HepG2 (cell line): ENCODE results near the gene NOM1. TPM values are rescaled to one million over a fixed set of nuclear protein-coding genes. Genes with fewer than 3 reads are reported as not detected.

ENCODE experiments used
- CBX1 ChIP-seq: IDR thresholded peaks from one replicate; pipeline ENCODE4 v1.6.1; 2016; ENCODE audit warnings: antibody characterized with exemption, low read depth
- CEBPG ChIP-seq: IDR thresholded peaks from 2 replicates; pipeline ENCODE4 v1.6.1; 2016
- FOXJ3 ChIP-seq: sonication (generic); formaldehyde crosslinking; IDR thresholded peaks from 2 replicates; pipeline ENCODE4 v1.4.0; 2020; ENCODE audit warnings: missing genetic modification reagents, mild to moderate bottlenecking, borderline replicate concordance
- KDM6A ChIP-seq: IDR thresholded peaks from 2 replicates; pipeline ENCODE4 v1.6.1; 2016; ENCODE audit warnings: low read depth
- NFATC3 ChIP-seq: sonication (generic); formaldehyde crosslinking; IDR thresholded peaks from 2 replicates; pipeline ENCODE4 v1.5.1; 2020; ENCODE audit warnings: mild to moderate bottlenecking, missing genetic modification reagents
- PLRG1 ChIP-seq: fragments of 450-650 bp; conservative IDR thresholded peaks from 2 replicates; pipeline ENCODE4 v1.6.1; 2016
- SAFB2 ChIP-seq: sonication (generic); formaldehyde crosslinking; IDR thresholded peaks from 2 replicates; pipeline ENCODE4 v1.5.1; 2020; ENCODE audit warnings: missing genetic modification reagents, low read depth, mild to moderate bottlenecking, borderline replicate concordance
- SRSF9 ChIP-seq: fragments of 200-400 bp; formaldehyde crosslinking; IDR thresholded peaks from 2 replicates; pipeline ENCODE4 v1.6.1; 2018; ENCODE audit warnings: borderline replicate concordance, mild to moderate bottlenecking, low read depth, low read length; ENCODE audit not compliant: insufficient read depth, poor library complexity, severe bottlenecking
- YY1 ChIP-seq: IDR thresholded peaks from 2 replicates; pipeline ENCODE4 v1.6.1; 2011; ENCODE audit warnings: low read length, low read depth, moderate library complexity, mild to moderate bottlenecking; ENCODE audit not compliant: insufficient read depth, insufficient replicate concordance
- ZNF564 ChIP-seq: sonication (generic); formaldehyde crosslinking; IDR thresholded peaks from 2 replicates; pipeline ENCODE4 v1.8.1; 2023; ENCODE audit warnings: mild to moderate bottlenecking, missing genetic modification reagents
- ZSCAN21 ChIP-seq: sonication (generic); formaldehyde crosslinking; IDR thresholded peaks from 2 replicates; pipeline ENCODE4 v1.8.0; 2022; ENCODE audit warnings: mild to moderate bottlenecking, missing genetic modification reagents, moderate library complexity, borderline replicate concordance
- polyA plus RNA-seq, 8 experiments: library from polyadenylated mRNA; depleted of rRNA in 3 of 8; stranded (reverse) in 7 of 8; unstranded in 1 of 8; fragments of >200 nt; fragmentation: Illumina TruSeq in 4 of 8; extraction: Trizol in 4 of 8; gene quantifications; 2 replicates each; pipeline versions ENCODE4 v1.2.1 to v1.2.3, GENCODE V29; 2011 to 2016; ENCODE audit warnings: low read depth in 4 of 8, missing spikeins in 1 of 8, mixed read lengths in 1 of 8; ENCODE audit not compliant: insufficient read depth in 1 of 8
- total RNA-seq, 5 experiments: library from RNA; depleted of rRNA; stranded (reverse); fragments of >200 nt; fragmentation: Illumina TruSeq; extraction: Trizol; gene quantifications; 2 replicates each; pipeline ENCODE4 v1.2.3, GENCODE V29; 2016; ENCODE audit warnings: low read depth in 1 of 5
- TF ChIP-seq, protein P1 (sequence below): sonication (generic); formaldehyde crosslinking; IDR thresholded peaks from 2 replicates; pipeline ENCODE4 v1.8.1; 2023; ENCODE audit warnings: mild to moderate bottlenecking, missing genetic modification reagents
- TF ChIP-seq, protein P2 (sequence below): sonication (generic); formaldehyde crosslinking; IDR thresholded peaks from 2 replicates; pipeline ENCODE4 v1.4.0; 2020; ENCODE audit warnings: missing genetic modification reagents, borderline replicate concordance
- TF ChIP-seq, protein P3 (sequence below): sonication (generic); formaldehyde crosslinking; IDR thresholded peaks from 2 replicates; pipeline ENCODE4 v1.4.0; 2020; ENCODE audit warnings: mild to moderate bottlenecking, missing genetic modification reagents
- TF ChIP-seq, protein P4 (sequence below): sonication (generic); formaldehyde crosslinking; IDR thresholded peaks from 2 replicates; pipeline ENCODE4 v1.8.0; 2022; ENCODE audit warnings: mild to moderate bottlenecking, missing genetic modification reagents
- TF ChIP-seq, protein P5 (sequence below): IDR thresholded peaks from 2 replicates; pipeline ENCODE4 v1.4.0; 2020; ENCODE audit warnings: mild to moderate bottlenecking, missing genetic modification reagents

The NOM1 gene
- total and polyA plus RNA-seq, 2 of the 13 experiments (the other 11 are each of a cell fraction or from before 2014, with no cell fraction given), result 14.2 to 26.2 TPM

DNA sequence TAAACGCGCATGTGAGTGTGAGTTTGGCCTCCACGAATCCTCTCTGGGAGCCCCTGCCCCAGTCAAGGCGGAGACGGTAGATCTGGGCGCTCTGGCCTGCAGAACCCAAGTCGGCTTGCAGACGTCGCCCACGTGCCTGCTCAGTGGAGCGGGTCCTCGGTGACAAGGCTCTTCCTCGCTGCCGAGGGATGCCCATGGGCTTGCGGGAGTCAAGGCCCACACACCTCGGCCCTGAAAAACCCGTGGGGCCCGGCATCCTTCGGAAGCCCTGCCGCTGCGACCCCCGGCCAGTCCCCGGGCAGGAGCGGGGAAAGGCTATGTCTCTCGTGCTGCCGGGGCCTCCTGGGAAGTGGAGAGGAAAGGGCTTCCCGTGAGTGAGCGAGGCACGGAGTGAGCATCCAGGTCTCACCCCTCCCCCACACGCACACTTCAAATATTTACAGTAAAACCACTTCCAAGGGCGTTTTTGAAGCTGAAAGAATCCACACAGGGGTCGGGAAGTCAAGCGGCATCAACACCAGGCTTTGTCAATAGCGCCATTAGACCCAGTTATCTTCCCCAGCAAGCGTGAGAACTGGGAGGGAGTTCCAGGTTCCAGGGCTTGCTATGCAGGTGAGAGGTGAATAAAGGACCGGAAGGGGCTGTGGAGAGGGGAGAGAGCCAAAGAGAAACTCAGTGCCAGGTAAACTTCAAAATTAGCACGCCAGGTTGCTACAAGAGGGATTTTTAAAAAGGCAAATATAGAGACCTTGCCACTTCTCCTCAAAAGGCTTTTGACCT, 62.0 kb downstream of the NOM1 start (continued):
- TF ChIP-seq, protein P1, sequence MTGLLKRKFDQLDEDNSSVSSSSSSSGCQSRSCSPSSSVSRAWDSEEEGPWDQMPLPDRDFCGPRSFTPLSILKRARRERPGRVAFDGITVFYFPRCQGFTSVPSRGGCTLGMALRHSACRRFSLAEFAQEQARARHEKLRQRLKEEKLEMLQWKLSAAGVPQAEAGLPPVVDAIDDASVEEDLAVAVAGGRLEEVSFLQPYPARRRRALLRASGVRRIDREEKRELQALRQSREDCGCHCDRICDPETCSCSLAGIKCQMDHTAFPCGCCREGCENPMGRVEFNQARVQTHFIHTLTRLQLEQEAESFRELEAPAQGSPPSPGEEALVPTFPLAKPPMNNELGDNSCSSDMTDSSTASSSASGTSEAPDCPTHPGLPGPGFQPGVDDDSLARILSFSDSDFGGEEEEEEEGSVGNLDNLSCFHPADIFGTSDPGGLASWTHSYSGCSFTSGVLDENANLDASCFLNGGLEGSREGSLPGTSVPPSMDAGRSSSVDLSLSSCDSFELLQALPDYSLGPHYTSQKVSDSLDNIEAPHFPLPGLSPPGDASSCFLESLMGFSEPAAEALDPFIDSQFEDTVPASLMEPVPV, result no peak
- TF ChIP-seq ZSCAN21 (no peak; the same call in 1 of the 2 replicates), KDM6A (CRISPR knock-in tag) (peak; percentile 36; the same call in 1 of the 2 replicates), SRSF9 (no peak), CEBPG (CRISPR knock-in tag) (peak; percentile 33; the same call in 1 of the 2 replicates), NFATC3 (CRISPR knock-in tag) (no peak), PLRG1 (no peak), CBX1 (no peak), ZNF564 (CRISPR knock-in tag) (peak; percentile 29; the same call in 1 of the 2 replicates), FOXJ3 (CRISPR knock-in tag) (peak; percentile 51; the same call in 1 of the 2 replicates), YY1 (peak; percentile 39), SAFB2 (CRISPR knock-in tag) (peak; percentile 45; the same call in 1 of the 2 replicates)
- TF ChIP-seq, protein P2, sequence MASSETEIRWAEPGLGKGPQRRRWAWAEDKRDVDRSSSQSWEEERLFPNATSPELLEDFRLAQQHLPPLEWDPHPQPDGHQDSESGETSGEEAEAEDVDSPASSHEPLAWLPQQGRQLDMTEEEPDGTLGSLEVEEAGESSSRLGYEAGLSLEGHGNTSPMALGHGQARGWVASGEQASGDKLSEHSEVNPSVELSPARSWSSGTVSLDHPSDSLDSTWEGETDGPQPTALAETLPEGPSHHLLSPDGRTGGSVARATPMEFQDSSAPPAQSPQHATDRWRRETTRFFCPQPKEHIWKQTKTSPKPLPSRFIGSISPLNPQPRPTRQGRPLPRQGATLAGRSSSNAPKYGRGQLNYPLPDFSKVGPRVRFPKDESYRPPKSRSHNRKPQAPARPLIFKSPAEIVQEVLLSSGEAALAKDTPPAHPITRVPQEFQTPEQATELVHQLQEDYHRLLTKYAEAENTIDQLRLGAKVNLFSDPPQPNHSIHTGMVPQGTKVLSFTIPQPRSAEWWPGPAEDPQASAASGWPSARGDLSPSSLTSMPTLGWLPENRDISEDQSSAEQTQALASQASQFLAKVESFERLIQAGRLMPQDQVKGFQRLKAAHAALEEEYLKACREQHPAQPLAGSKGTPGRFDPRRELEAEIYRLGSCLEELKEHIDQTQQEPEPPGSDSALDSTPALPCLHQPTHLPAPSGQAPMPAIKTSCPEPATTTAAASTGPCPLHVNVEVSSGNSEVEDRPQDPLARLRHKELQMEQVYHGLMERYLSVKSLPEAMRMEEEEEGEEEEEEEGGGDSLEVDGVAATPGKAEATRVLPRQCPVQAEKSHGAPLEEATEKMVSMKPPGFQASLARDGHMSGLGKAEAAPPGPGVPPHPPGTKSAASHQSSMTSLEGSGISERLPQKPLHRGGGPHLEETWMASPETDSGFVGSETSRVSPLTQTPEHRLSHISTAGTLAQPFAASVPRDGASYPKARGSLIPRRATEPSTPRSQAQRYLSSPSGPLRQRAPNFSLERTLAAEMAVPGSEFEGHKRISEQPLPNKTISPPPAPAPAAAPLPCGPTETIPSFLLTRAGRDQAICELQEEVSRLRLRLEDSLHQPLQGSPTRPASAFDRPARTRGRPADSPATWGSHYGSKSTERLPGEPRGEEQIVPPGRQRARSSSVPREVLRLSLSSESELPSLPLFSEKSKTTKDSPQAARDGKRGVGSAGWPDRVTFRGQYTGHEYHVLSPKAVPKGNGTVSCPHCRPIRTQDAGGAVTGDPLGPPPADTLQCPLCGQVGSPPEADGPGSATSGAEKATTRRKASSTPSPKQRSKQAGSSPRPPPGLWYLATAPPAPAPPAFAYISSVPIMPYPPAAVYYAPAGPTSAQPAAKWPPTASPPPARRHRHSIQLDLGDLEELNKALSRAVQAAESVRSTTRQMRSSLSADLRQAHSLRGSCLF (CRISPR knock-in tag), result no peak
- TF ChIP-seq, protein P3, sequence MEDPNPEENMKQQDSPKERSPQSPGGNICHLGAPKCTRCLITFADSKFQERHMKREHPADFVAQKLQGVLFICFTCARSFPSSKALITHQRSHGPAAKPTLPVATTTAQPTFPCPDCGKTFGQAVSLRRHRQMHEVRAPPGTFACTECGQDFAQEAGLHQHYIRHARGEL (CRISPR knock-in tag), result no peak
- TF ChIP-seq, protein P4, sequence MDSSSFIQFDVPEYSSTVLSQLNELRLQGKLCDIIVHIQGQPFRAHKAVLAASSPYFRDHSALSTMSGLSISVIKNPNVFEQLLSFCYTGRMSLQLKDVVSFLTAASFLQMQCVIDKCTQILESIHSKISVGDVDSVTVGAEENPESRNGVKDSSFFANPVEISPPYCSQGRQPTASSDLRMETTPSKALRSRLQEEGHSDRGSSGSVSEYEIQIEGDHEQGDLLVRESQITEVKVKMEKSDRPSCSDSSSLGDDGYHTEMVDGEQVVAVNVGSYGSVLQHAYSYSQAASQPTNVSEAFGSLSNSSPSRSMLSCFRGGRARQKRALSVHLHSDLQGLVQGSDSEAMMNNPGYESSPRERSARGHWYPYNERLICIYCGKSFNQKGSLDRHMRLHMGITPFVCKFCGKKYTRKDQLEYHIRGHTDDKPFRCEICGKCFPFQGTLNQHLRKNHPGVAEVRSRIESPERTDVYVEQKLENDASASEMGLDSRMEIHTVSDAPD (CRISPR knock-in tag), result 0 out of 2 replicates have a peak, but pooled peaks have one; percentile 9
- TF ChIP-seq, protein P5, sequence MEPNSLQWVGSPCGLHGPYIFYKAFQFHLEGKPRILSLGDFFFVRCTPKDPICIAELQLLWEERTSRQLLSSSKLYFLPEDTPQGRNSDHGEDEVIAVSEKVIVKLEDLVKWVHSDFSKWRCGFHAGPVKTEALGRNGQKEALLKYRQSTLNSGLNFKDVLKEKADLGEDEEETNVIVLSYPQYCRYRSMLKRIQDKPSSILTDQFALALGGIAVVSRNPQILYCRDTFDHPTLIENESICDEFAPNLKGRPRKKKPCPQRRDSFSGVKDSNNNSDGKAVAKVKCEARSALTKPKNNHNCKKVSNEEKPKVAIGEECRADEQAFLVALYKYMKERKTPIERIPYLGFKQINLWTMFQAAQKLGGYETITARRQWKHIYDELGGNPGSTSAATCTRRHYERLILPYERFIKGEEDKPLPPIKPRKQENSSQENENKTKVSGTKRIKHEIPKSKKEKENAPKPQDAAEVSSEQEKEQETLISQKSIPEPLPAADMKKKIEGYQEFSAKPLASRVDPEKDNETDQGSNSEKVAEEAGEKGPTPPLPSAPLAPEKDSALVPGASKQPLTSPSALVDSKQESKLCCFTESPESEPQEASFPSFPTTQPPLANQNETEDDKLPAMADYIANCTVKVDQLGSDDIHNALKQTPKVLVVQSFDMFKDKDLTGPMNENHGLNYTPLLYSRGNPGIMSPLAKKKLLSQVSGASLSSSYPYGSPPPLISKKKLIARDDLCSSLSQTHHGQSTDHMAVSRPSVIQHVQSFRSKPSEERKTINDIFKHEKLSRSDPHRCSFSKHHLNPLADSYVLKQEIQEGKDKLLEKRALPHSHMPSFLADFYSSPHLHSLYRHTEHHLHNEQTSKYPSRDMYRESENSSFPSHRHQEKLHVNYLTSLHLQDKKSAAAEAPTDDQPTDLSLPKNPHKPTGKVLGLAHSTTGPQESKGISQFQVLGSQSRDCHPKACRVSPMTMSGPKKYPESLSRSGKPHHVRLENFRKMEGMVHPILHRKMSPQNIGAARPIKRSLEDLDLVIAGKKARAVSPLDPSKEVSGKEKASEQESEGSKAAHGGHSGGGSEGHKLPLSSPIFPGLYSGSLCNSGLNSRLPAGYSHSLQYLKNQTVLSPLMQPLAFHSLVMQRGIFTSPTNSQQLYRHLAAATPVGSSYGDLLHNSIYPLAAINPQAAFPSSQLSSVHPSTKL, result peak; percentile 70
